Spleen (tissue), 11 donors: ENCODE results near the gene RBP4. TPM values are rescaled to one million over a fixed set of nuclear protein-coding genes. Genes with fewer than 3 reads are reported as not detected.

ENCODE experiments used
- DNase-seq: peaks from one replicate; pipeline ENCODE4 v3.0.0-alpha.2; 2020
- H3K27ac ChIP-seq, 8 donors: fragments of 200-600 bp; sonication (generic) in 7 of 8; 1 replicate in 4 of 8; 2 replicates in 4 of 8; pipeline versions ENCODE4 v1.5.0 to v1.8.0; 2016 to 2021; ENCODE audit warnings: inconsistent platforms in 4 of 8, mild to moderate bottlenecking in 4 of 8, moderate library complexity in 1 of 8
- H3K27me3 ChIP-seq, 7 donors: fragments of 200-600 bp; sonication (generic) in 6 of 7; replicated peaks in 1 of 7; 1 replicate in 4 of 7; 2 replicates in 3 of 7; pipeline versions ENCODE4 v1.5.0 to v1.8.0; 2016 to 2021; ENCODE audit warnings: inconsistent platforms in 3 of 7, mild to moderate bottlenecking in 1 of 7
- H3K36me3 ChIP-seq, 6 donors: fragments of 200-600 bp; sonication (generic) in 5 of 6; 1 replicate in 4 of 6; 2 replicates in 2 of 6; pipeline versions ENCODE4 v1.5.0 to v1.8.0; 2016 to 2021; ENCODE audit warnings: inconsistent platforms in 2 of 6
- H3K4me1 ChIP-seq, 6 donors: fragments of 200-600 bp; sonication (generic) in 5 of 6; 1 replicate in 3 of 6; 2 replicates in 3 of 6; pipeline versions ENCODE4 v1.5.0 to v1.8.0; 2016 to 2021; ENCODE audit warnings: inconsistent platforms in 3 of 6
- H3K4me3 ChIP-seq, 8 donors: fragments of 200-600 bp; sonication (generic) in 7 of 8; 1 replicate in 4 of 8; 2 replicates in 4 of 8; pipeline versions ENCODE4 v1.5.0 to v1.8.0; 2016 to 2021; ENCODE audit warnings: inconsistent platforms in 4 of 8, mild to moderate bottlenecking in 4 of 8, moderate library complexity in 2 of 8
- H3K9me3 ChIP-seq, 8 donors: fragments of 200-600 bp; sonication (generic) in 7 of 8; 1 replicate in 4 of 8; 2 replicates in 4 of 8; pipeline versions ENCODE4 v1.5.0 to v1.8.0; 2016 to 2021; ENCODE audit warnings: inconsistent platforms in 4 of 8
- CTCF ChIP-seq, 11 experiments: fragments of 200-600 bp in 7 of 11; fragments of 450-650 bp in 4 of 11; sonication (generic) in 4 of 11; IDR thresholded peaks in 8 of 11; conservative IDR thresholded peaks in 3 of 11; 1 replicate in 7 of 11; 2 replicates in 4 of 11; pipeline versions ENCODE4 v1.4.0 to v1.8.0; 2016 to 2021; ENCODE audit warnings: antibody characterized with exemption in 11 of 11, inconsistent platforms in 4 of 11, mild to moderate bottlenecking in 1 of 11
- POLR2A ChIP-seq, 3 donors: fragments of 450-650 bp; IDR thresholded peaks; one replicate each; pipeline ENCODE4 v1.5.1; 2017; ENCODE audit warnings: antibody characterized with exemption in 3 of 3, mild to moderate bottlenecking in 1 of 3
- POLR2AphosphoS5 ChIP-seq, 3 donors: sonication (generic); formaldehyde crosslinking; IDR thresholded peaks; one replicate each; pipeline ENCODE4 v1.5.1; 2017; ENCODE audit warnings: antibody characterized with exemption in 3 of 3
- WGBS, 5 donors: extraction: QIAGEN DNeasy Blood & Tissue Kit in 3 of 5; methylation state at CpG; one replicate each; pipeline versions ENCODE4 v1.1.5 to v1.1.7; 2013 to 2018; 5-methylcytosine and 5-hydroxymethylcytosine counted together
- intact Hi-C: fragments of 100-400 bp; cut with DNase I; formaldehyde crosslinking; loops from one replicate; pipeline ENCODE4 v1.15.0; 2023; ENCODE audit warnings: low total_unique reads
- polyA plus RNA-seq, 3 donors: library from polyadenylated mRNA; stranded (reverse); fragments of 200-250 nt; gene quantifications; one replicate each; pipeline ENCODE4 v1.2.1, GENCODE V29; 2013
- total RNA-seq, 7 donors: library from RNA; depleted of rRNA in 3 of 7; stranded (reverse); fragments of >200 nt in 3 of 7; fragmentation: NEBNext Ultra II Directional in 4 of 7; extraction: Animal tissue kit (Norgen Biotek cat#: 25700) in 4 of 7; gene quantifications; one replicate each; pipeline versions ENCODE4 v1.1.0 to v1.2.1, GENCODE V29; 2016 to 2021
- donor health status: healthy with polysubstance abuse.
- donor health status: DM: no; HTN: no; CAD: no; lungs with moderate emphysema.
- donor health status: DM: no; HTN: no; CAD: no.
- donor health status: Bipolar disorder and iron deficiency.
- donor health status: healthy.
- donor health status: DM: no; HTN: no; CAD: no.
- donor health status: DM: yes; HTN: yes; CAD: no.

RBP4 gene
- total and polyA plus RNA-seq, 10 donors: 0.20 to 1.3 (median 0.26) TPM; not detected in 6

- WGBS, 5 donors: 90 to 95% (median 92%) methylated on average over 18 of the region's 18 CpGs
- intact Hi-C loops: no loop called here
- H3K4me1 ChIP-seq: peaks cover 0 to 12% (median 2%) of the 10 kb centered on the region in 6 donors
Observed at GRCh38 chr10:93593749-93594148, 7.3 kb downstream of the RBP4 start.

GRCh38 chr10:93593254-93593653, 7.8 kb downstream of the RBP4 start:
- intact Hi-C loops: no loop called here
- WGBS, 5 donors: 87 to 98% (median 92%) methylated on average over 4 of the region's 4 CpGs

More at GRCh38 chr10:93593749-93594148, 7.3 kb downstream of the RBP4 start:
- H3K36me3 ChIP-seq: no peaks in the 10 kb centered on the region
- H3K27ac ChIP-seq: no peak overlapping the region
- DNase-seq: no peak
- H3K4me3 ChIP-seq: no peak overlapping the region
- TF ChIP-seq CTCF (IDR thresholded peaks at IDR 0.05 in 8 of 11, conservative IDR thresholded peaks at IDR 0.05 in 3 of 11): no peak
- H3K27me3 ChIP-seq: peaks cover 0 to 38% (median 3%) of the 10 kb centered on the region in 7 donors
- H3K9me3 ChIP-seq: no peaks in the 10 kb centered on the region

GRCh38 chr10:93591065-93591808, 9.8 kb downstream of the RBP4 start:
- Histone ChIP-seq H3K9me3 (no peaks in the 10 kb centered on the region), H3K36me3 (no peaks in the 10 kb centered on the region), H3K27ac (no peak overlapping the region), H3K4me1 (peaks cover 0 to 12% (median 2%) of the 10 kb centered on the region in 6 donors), H3K4me3 (no peak overlapping the region), H3K27me3 (peaks cover 0 to 51% (median 3%) of the 10 kb centered on the region in 7 donors)
- WGBS, 5 donors: 68 to 78% (median 73%) methylated on average over 8 of the region's 8 CpGs
- TF ChIP-seq POLR2A (IDR thresholded peaks at IDR 0.05) (no peak), POLR2AphosphoS5 (IDR thresholded peaks at IDR 0.05) (no peak), CTCF (IDR thresholded peaks at IDR 0.05 in 8 of 11, conservative IDR thresholded peaks at IDR 0.05 in 3 of 11) (no peak)
- no peak for DNase-seq
- intact Hi-C loops: no loop called here

More at GRCh38 chr10:93593254-93593653, 7.8 kb downstream of the RBP4 start:
- TF ChIP-seq POLR2A (IDR thresholded peaks at IDR 0.05) (no peak), POLR2AphosphoS5 (IDR thresholded peaks at IDR 0.05) (no peak), CTCF (IDR thresholded peaks at IDR 0.05 in 8 of 11, conservative IDR thresholded peaks at IDR 0.05 in 3 of 11) (no peak)
- Histone ChIP-seq H3K9me3 (no peaks in the 10 kb centered on the region), H3K36me3 (no peaks in the 10 kb centered on the region), H3K27me3 (peaks cover 0 to 43% (median 3%) of the 10 kb centered on the region in 7 donors), H3K27ac (no peak overlapping the region), H3K4me1 (peaks cover 0 to 12% (median 2%) of the 10 kb centered on the region in 6 donors), H3K4me3 (no peak overlapping the region)
- DNase-seq: no peak

- Histone ChIP-seq H3K9me3 (no peaks in the 10 kb centered on the region), H3K4me1 (peaks cover 0 to 12% (median 2%) of the 10 kb centered on the region in 6 donors), H3K36me3 (no peaks in the 10 kb centered on the region), H3K27me3 (peaks cover 0 to 55% (median 3%) of the 10 kb centered on the region in 7 donors), H3K27ac (no peak overlapping the region), H3K4me3 (no peak overlapping the region)
- DNase-seq: no peak
- intact Hi-C loops: no loop called here
- TF ChIP-seq POLR2AphosphoS5 (IDR thresholded peaks at IDR 0.05): no peak
- no peak for TF ChIP-seq CTCF (IDR thresholded peaks at IDR 0.05 in 8 of 11, conservative IDR thresholded peaks at IDR 0.05 in 3 of 11)
- TF ChIP-seq POLR2A (IDR thresholded peaks at IDR 0.05): no peak
- WGBS, 5 donors: 89 to 96% (median 93%) methylated on average over 7 of the region's 7 CpGs
Observed at GRCh38 chr10:93590638-93591037, 10.4 kb downstream of the RBP4 start.
